ENCODE data around the gene KMT2C.
"Not testable (repeated sequence)": the region's sequence is repeated elsewhere in the genome, so short reads cannot be mapped to it uniquely, and the experiment has no call there.

KMT2C gene

GRCh38 chr7:152406030-152406429, 29.8 kb downstream of the KMT2C start:
- DNase-seq (ENCODE audit: low spot score); FAIRE-seq: not testable (repeated sequence)

- no peak for FAIRE-seq
- no peak for DNase-seq (ENCODE audit: low spot score)
These were observed 32.1 kb downstream of the KMT2C start for GRCh38 chr7:152403726-152404125.

GRCh38 chr7:152402384-152403250, 33.2 kb downstream of the KMT2C start:
- FAIRE-seq (peak; percentile 33), DNase-seq (ENCODE audit: low spot score) (peak; percentile 71)

- DNase-seq (ENCODE audit: low spot score): no peak
These were observed 36.5 kb downstream of the KMT2C start for GRCh38 chr7:152399344-152399743.

GRCh38 chr7:152395112-152395511, 40.7 kb downstream of the KMT2C start:
- peak; percentile 34 for DNase-seq (ENCODE audit: low spot score)
- FAIRE-seq: no peak

More at GRCh38 chr7:152399344-152399743, 36.5 kb downstream of the KMT2C start:
- FAIRE-seq: no peak

GRCh38 chr7:152394214-152394613, 41.6 kb downstream of the KMT2C start:
- FAIRE-seq: not testable (repeated sequence)

GRCh38 chr7:152392254-152392653, 43.5 kb downstream of the KMT2C start:
- no peak for DNase-seq (ENCODE audit: low spot score)
- FAIRE-seq: no peak

More at GRCh38 chr7:152394214-152394613, 41.6 kb downstream of the KMT2C start:
- not testable (repeated sequence) for DNase-seq (ENCODE audit: low spot score)

- not testable (repeated sequence) for DNase-seq (ENCODE audit: low spot score); FAIRE-seq
These were observed 49.6 kb downstream of the KMT2C start for GRCh38 chr7:152386136-152386764.

- DNase-seq (ENCODE audit: low spot score); FAIRE-seq: not testable (repeated sequence)
These were observed 51.3 kb downstream of the KMT2C start for GRCh38 chr7:152384235-152385200.

- FAIRE-seq (no peak), DNase-seq (ENCODE audit: low spot score) (peak; percentile 49)
These were observed 52.2 kb downstream of the KMT2C start for GRCh38 chr7:152383341-152384234.

- FAIRE-seq: no peak
- no peak for DNase-seq (ENCODE audit: low spot score)
These were observed 53.6 kb downstream of the KMT2C start for GRCh38 chr7:152382244-152382643.

GRCh38 chr7:152380931-152381578, 54.7 kb downstream of the KMT2C start:
- DNase-seq (ENCODE audit: low spot score); FAIRE-seq: not testable (repeated sequence)

GRCh38 chr7:152378497-152378896, 57.3 kb downstream of the KMT2C start:
- FAIRE-seq; DNase-seq (ENCODE audit: low spot score): not testable (repeated sequence)

- DNase-seq (ENCODE audit: low spot score); FAIRE-seq: not testable (repeated sequence)
These were observed 58.9 kb downstream of the KMT2C start for GRCh38 chr7:152376716-152377484.

GRCh38 chr7:152370297-152370696, 65.5 kb downstream of the KMT2C start:
- DNase-seq (ENCODE audit: low spot score) (no peak), FAIRE-seq (no peak)

- FAIRE-seq: no peak
- no peak for DNase-seq (ENCODE audit: low spot score)
These were observed 66.3 kb downstream of the KMT2C start for GRCh38 chr7:152369518-152369917.

GRCh38 chr7:152367170-152367569, 68.6 kb downstream of the KMT2C start:
- DNase-seq (ENCODE audit: low spot score) (no peak), FAIRE-seq (no peak)

GRCh38 chr7:152366662-152367061, 69.1 kb downstream of the KMT2C start:
- DNase-seq (ENCODE audit: low spot score) (no peak), FAIRE-seq (no peak)

All from RCC 7860 (cell line).